ENCODE measurements around the gene CASKIN2.

The CASKIN2 gene

GRCh38 chr17:75490953-75491649 lies 24.2 kb downstream of the CASKIN2 start:
- TF ChIP-seq TCF12 (IDR thresholded peaks at IDR 0.05; ENCODE audit: low read depth) = no peak
- TF ChIP-seq MAX (IDR thresholded peaks at IDR 0.05) = no peak
- no peak for TF ChIP-seq TEAD4 (IDR thresholded peaks at IDR 0.05)
- TF ChIP-seq EGR1 (IDR thresholded peaks at IDR 0.05) = no peak
- no peak for TF ChIP-seq RAD21 (IDR thresholded peaks at IDR 0.05; ENCODE audit: low read depth)
- no peak for TF ChIP-seq CEBPB (IDR thresholded peaks at IDR 0.05)
- no peak for TF ChIP-seq YY1 (IDR thresholded peaks at IDR 0.05; ENCODE audit: low read depth)
- no peak for TF ChIP-seq EP300 (IDR thresholded peaks at IDR 0.05; ENCODE audit: borderline replicate concordance)
- no peak for TF ChIP-seq FOXM1 (IDR thresholded peaks at IDR 0.05; ENCODE audit: borderline replicate concordance, low read depth)
- no peak for TF ChIP-seq TAF1 (IDR thresholded peaks at IDR 0.05; ENCODE audit: low read depth)

- no peak for TF ChIP-seq FOXM1 (IDR thresholded peaks at IDR 0.05; ENCODE audit: borderline replicate concordance, low read depth)
- no peak for TF ChIP-seq RAD21 (IDR thresholded peaks at IDR 0.05; ENCODE audit: low read depth)
- TF ChIP-seq NFIC (IDR thresholded peaks at IDR 0.05) = no peak
- TF ChIP-seq EP300 (IDR thresholded peaks at IDR 0.05; ENCODE audit: borderline replicate concordance) = no peak
- no peak for TF ChIP-seq CEBPB (IDR thresholded peaks at IDR 0.05)
- no peak for TF ChIP-seq YY1 (IDR thresholded peaks at IDR 0.05; ENCODE audit: low read depth)
- TF ChIP-seq TCF12 (IDR thresholded peaks at IDR 0.05; ENCODE audit: low read depth) = no peak
- TF ChIP-seq USF1 (IDR thresholded peaks at IDR 0.05) = no peak
- TF ChIP-seq CREB1 (IDR thresholded peaks at IDR 0.05; ENCODE audit: low read depth) = no peak
- TF ChIP-seq REST (IDR thresholded peaks at IDR 0.05; ENCODE audit: low read depth) = no peak
- no peak for TF ChIP-seq TEAD4 (IDR thresholded peaks at IDR 0.05)
- no peak for TF ChIP-seq MAX (IDR thresholded peaks at IDR 0.05)
- TF ChIP-seq ZBTB7A (IDR thresholded peaks at IDR 0.05; ENCODE audit: low read depth) = no peak
- no peak for TF ChIP-seq TAF1 (IDR thresholded peaks at IDR 0.05; ENCODE audit: low read depth)
- no peak for TF ChIP-seq EGR1 (IDR thresholded peaks at IDR 0.05)
Observed at GRCh38 chr17:75490173-75490743, 25.1 kb downstream of the CASKIN2 start.

GRCh38 chr17:75489511-75489955 lies 25.8 kb downstream of the CASKIN2 start:
- TF ChIP-seq TCF12 (IDR thresholded peaks at IDR 0.05; ENCODE audit: low read depth) (no peak), TAF1 (IDR thresholded peaks at IDR 0.05; ENCODE audit: low read depth) (no peak), MAX (IDR thresholded peaks at IDR 0.05) (no peak), EGR1 (IDR thresholded peaks at IDR 0.05) (no peak), CREB1 (IDR thresholded peaks at IDR 0.05; ENCODE audit: low read depth) (no peak), REST (IDR thresholded peaks at IDR 0.05; ENCODE audit: low read depth) (no peak), RAD21 (IDR thresholded peaks at IDR 0.05; ENCODE audit: low read depth) (no peak), TEAD4 (IDR thresholded peaks at IDR 0.05) (no peak), ZBTB7A (IDR thresholded peaks at IDR 0.05; ENCODE audit: low read depth) (no peak), FOXM1 (IDR thresholded peaks at IDR 0.05; ENCODE audit: borderline replicate concordance, low read depth) (no peak), YY1 (IDR thresholded peaks at IDR 0.05; ENCODE audit: low read depth) (no peak), EP300 (IDR thresholded peaks at IDR 0.05; ENCODE audit: borderline replicate concordance) (no peak)

GRCh38 chr17:75488693-75489510 lies 26.4 kb downstream of the CASKIN2 start:
- TF ChIP-seq NFIC (IDR thresholded peaks at IDR 0.05) = no peak

- no peak for TF ChIP-seq EGR1 (IDR thresholded peaks at IDR 0.05)
- TF ChIP-seq CREB1 (IDR thresholded peaks at IDR 0.05; ENCODE audit: low read depth) = no peak
- TF ChIP-seq TCF12 (IDR thresholded peaks at IDR 0.05; ENCODE audit: low read depth) = no peak
- no peak for TF ChIP-seq ZBTB7A (IDR thresholded peaks at IDR 0.05; ENCODE audit: low read depth)
- no peak for TF ChIP-seq YY1 (IDR thresholded peaks at IDR 0.05; ENCODE audit: low read depth)
- TF ChIP-seq FOXM1 (IDR thresholded peaks at IDR 0.05; ENCODE audit: borderline replicate concordance, low read depth) = no peak
- TF ChIP-seq MAX (IDR thresholded peaks at IDR 0.05) = no peak
- TF ChIP-seq RAD21 (IDR thresholded peaks at IDR 0.05; ENCODE audit: low read depth) = no peak
- TF ChIP-seq REST (IDR thresholded peaks at IDR 0.05; ENCODE audit: low read depth) = no peak
- no peak for TF ChIP-seq EP300 (IDR thresholded peaks at IDR 0.05; ENCODE audit: borderline replicate concordance)
Observed at GRCh38 chr17:75487351-75488070, 27.8 kb downstream of the CASKIN2 start.

Data from Ishikawa (cell line).